Measurements from ENCODE around the gene TMC2. TPM values are rescaled to one million over a fixed set of nuclear protein-coding genes. Genes with fewer than 3 reads are reported as not detected.
"Not testable (repeated sequence)": the region's sequence is repeated elsewhere in the genome, so short reads cannot be mapped to it uniquely, and the experiment has no call there.

The TMC2 gene
- total RNA-seq, 1 donor from 2014 or later: not detected

DNA sequence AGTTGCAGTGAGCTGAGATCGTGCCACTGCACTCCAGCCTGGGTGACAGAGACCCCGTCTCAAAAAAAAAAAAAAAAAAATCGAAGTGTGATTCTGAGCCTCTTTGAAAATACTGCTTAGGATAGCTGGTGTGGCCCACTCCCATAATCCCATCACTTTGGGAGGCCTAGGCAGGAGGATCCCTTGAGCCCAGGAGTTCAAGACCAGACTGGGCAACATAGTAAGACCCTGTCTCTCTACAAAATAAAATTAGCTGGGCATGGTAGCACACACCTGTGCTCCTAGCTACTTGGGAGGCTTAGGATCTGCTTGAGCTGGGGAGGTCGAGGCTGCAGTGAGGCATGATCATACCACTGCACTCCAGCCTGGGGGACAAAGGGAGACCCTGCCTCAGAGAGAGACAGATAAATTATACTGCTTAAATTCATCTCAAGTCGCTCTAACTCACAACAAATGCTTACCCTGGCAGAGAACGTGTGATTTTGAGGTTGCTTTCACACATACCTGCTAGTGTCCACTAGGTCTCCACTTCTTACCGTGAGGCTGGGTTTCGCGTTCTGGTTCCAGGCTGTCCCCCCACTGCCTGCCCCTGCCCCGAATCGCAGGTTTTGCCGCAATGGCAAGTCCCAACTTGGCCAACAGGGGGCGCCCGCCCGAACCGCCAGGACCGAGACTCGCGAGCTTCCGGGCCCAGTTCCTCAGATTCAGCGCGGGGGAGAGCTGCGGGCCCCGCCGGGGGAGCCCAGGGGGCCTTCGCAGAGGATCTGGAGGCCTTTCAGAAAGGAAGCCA lies 12.3 kb upstream of the TMC2 start:
- Histone ChIP-seq H3K4me3 (peak overlapping the region; percentile 89), H4K20me1 (ENCODE audit: low read depth) (no peaks in the 10 kb centered on the region), H3K27me3 (peaks cover 95% of the 10 kb centered on the region), H3K79me2 (ENCODE audit: low read depth) (no peaks in the 10 kb centered on the region), H3K27ac (no peak overlapping the region), H3F3A (ENCODE audit: low read depth) (no peaks in the 10 kb centered on the region), H3K36me3 (no peaks in the 10 kb centered on the region), H3K4me2 (peak overlapping the region; percentile 93), H3K9me3 (ENCODE audit: low read depth) (no peaks in the 10 kb centered on the region), H2AFZ (replicated peaks) (peak overlapping the region; percentile 99), H3K9ac (no peak overlapping the region), H3K4me1 (peaks cover 4% of the 10 kb centered on the region)
- no peak for TF ChIP-seq EZH2phosphoT487 (IDR thresholded peaks at IDR 0.05)
- TF ChIP-seq, protein P1, sequence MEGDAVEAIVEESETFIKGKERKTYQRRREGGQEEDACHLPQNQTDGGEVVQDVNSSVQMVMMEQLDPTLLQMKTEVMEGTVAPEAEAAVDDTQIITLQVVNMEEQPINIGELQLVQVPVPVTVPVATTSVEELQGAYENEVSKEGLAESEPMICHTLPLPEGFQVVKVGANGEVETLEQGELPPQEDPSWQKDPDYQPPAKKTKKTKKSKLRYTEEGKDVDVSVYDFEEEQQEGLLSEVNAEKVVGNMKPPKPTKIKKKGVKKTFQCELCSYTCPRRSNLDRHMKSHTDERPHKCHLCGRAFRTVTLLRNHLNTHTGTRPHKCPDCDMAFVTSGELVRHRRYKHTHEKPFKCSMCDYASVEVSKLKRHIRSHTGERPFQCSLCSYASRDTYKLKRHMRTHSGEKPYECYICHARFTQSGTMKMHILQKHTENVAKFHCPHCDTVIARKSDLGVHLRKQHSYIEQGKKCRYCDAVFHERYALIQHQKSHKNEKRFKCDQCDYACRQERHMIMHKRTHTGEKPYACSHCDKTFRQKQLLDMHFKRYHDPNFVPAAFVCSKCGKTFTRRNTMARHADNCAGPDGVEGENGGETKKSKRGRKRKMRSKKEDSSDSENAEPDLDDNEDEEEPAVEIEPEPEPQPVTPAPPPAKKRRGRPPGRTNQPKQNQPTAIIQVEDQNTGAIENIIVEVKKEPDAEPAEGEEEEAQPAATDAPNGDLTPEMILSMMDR (IDR thresholded peaks at IDR 0.05): peak; percentile 98
- no peak for TF ChIP-seq EZH2 (IDR thresholded peaks at IDR 0.05)
- peak overlapping the region; percentile 63 for H3K27ac Mint-ChIP-seq
- peak; percentile 89 for DNase-seq (ENCODE audit: low spot score)
- no peaks in the 10 kb centered on the region for H3K9me3 Mint-ChIP-seq
- peaks cover 10% of the 10 kb centered on the region for H3K4me1 Mint-ChIP-seq
- no peaks in the 10 kb centered on the region for H3K36me3 Mint-ChIP-seq
- peaks cover 13% of the 10 kb centered on the region for H3K27me3 Mint-ChIP-seq (ENCODE audit: insufficient read depth, low read depth)
- peak overlapping the region; percentile 92 for H3K4me3 Mint-ChIP-seq

DNA sequence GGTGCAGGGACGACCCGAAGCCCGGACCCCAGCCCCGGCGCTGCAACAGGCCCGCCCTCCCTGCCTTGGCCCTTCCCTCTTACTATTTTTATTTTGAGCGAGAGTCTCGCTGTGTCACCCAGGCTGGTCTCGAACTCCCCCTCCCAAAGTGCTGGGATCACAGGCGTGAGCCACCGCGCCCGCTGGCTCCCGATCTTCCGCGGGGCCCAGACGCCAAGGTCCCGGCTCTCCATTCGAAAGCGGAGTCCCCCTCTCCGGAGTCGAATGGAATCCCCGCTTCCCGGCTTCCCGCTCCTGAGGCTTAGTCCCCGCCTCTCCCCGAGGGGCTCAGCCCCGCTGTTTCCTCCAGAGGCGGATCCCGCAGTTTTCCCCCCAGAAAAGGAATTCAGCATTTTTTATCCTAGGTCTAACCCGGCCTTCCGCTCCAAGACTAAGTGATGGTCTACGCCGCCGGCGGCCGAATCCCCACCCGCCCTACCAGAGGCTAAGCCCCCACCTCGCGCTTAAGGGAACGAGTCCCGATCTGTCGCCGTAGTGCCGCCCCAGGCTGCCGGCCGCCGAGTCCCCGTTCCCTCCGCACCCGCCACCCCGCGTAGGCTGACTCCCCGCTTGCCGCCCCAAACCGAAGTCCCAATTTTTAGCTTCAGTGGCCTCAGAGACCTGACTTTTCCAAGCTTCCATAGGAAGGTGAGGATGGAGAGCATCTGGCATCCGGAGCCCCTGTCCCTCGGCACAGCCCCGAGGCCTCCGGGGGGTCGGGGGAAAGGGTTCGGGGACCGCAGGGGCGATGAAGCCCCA lies 11.5 kb upstream of the TMC2 start:
- H3K36me3 Mint-ChIP-seq: no peaks in the 10 kb centered on the region
- H3K27me3 Mint-ChIP-seq (ENCODE audit: insufficient read depth, low read depth): peaks cover 15% of the 10 kb centered on the region
- Histone ChIP-seq H3K9ac (no peak overlapping the region), H3F3A (ENCODE audit: low read depth) (no peaks in the 10 kb centered on the region), H3K9me3 (ENCODE audit: low read depth) (no peaks in the 10 kb centered on the region), H2AFZ (replicated peaks) (peak overlapping the region; percentile 99), H3K27me3 (peaks cover 95% of the 10 kb centered on the region), H3K36me3 (no peaks in the 10 kb centered on the region), H3K79me2 (ENCODE audit: low read depth) (no peaks in the 10 kb centered on the region), H4K20me1 (ENCODE audit: low read depth) (no peaks in the 10 kb centered on the region), H3K4me1 (peaks cover 6% of the 10 kb centered on the region), H3K27ac (no peak overlapping the region), H3K4me2 (peak overlapping the region; percentile 93), H3K4me3 (peak overlapping the region; percentile 89)
- peak overlapping the region; percentile 80 for H3K27ac Mint-ChIP-seq
- DNase-seq (ENCODE audit: low spot score): peak; percentile 80
- peaks cover 10% of the 10 kb centered on the region for H3K4me1 Mint-ChIP-seq
- peak overlapping the region; percentile 92 for H3K4me3 Mint-ChIP-seq
- no peak for TF ChIP-seq EZH2 (IDR thresholded peaks at IDR 0.05)
- TF ChIP-seq EZH2phosphoT487 (IDR thresholded peaks at IDR 0.05): no peak
- TF ChIP-seq, protein P1 (IDR thresholded peaks at IDR 0.05): peak; percentile 2
- no peaks in the 10 kb centered on the region for H3K9me3 Mint-ChIP-seq

DNA sequence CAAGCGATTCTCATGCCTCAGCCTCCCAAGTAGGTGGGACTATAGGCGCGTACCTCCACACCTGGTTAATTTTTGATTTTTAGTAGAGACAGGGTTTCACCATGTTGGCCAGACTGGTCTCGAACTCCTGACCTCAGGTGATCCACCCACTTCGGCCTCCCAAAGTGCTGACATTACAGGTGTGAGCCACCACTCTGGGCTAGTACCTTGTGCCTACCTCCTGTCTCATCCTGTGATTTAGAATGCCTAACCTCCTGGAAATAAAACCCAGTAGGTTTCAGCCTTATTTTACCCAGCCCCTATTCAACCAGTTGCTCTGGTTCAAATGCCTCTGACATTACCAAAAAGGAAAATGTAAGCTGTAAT lies 10.2 kb upstream of the TMC2 start:
- not testable (repeated sequence) for H3K9me3 Mint-ChIP-seq; H3K36me3 ChIP-seq; H3K27ac ChIP-seq; H3K9me3 ChIP-seq (ENCODE audit: low read depth); H3F3A ChIP-seq (ENCODE audit: low read depth); H4K20me1 ChIP-seq (ENCODE audit: low read depth); H3K79me2 ChIP-seq (ENCODE audit: low read depth); H3K36me3 Mint-ChIP-seq; H3K4me1 ChIP-seq; H3K27ac Mint-ChIP-seq; DNase-seq (ENCODE audit: low spot score); H3K4me3 ChIP-seq; H3K9ac ChIP-seq; H2AFZ ChIP-seq (replicated peaks); H3K4me2 ChIP-seq
- Mint-ChIP-seq H3K4me3 (peak overlapping the region; percentile 50), H3K27me3 (ENCODE audit: insufficient read depth, low read depth) (peaks cover 15% of the 10 kb centered on the region), H3K4me1 (peaks cover 10% of the 10 kb centered on the region)
- H3K27me3 ChIP-seq: peaks cover 88% of the 10 kb centered on the region

Measured in neural progenitor cell (in vitro differentiated cells).